Panc1 (cell line): Measurements from ENCODE around the gene STK35. TPM values are rescaled to one million over a fixed set of nuclear protein-coding genes. Genes with fewer than 3 reads are reported as not detected.

Source experiments
- ATAC-seq: fragments of 200-7000 bp; cut with Tn5 transposase; 2 replicates; pipeline ENCODE4 v1.9.1; 2020; ENCODE audit warnings: mild to moderate bottlenecking, moderate library complexity
- Bru-seq: library from RNA; stranded (reverse); fragments of 400-500 nt; gene quantifications from one replicate; lab custom pipeline; 2021; lab: Mats Ljungman, UMichigan
- BruChase-seq, 2 experiments: library from RNA; stranded (reverse); fragments of 400-500 nt; gene quantifications; one replicate each; lab custom pipeline; 2021; lab: Mats Ljungman, UMichigan
- BruUV-seq: library from RNA; stranded (reverse); fragments of 400-500 nt; replicated peaks from 2 replicates; lab custom pipeline; 2021; lab: Mats Ljungman, UMichigan
- CTCF ChIA-PET: fragments of 300-600 bp; sonication (Branson Sonifier 250); formaldehyde crosslinking; loops from one replicate; lab custom pipeline; 2022; ENCODE audit warnings: antibody characterized with exemption; lab: Charles Lee
- POLR2A ChIA-PET: fragments of 300-600 bp; sonication (Branson Sonifier 250); formaldehyde crosslinking; loops from one replicate; lab custom pipeline; 2022; ENCODE audit warnings: antibody characterized with exemption; lab: Charles Lee
- DNase-seq: peaks from one replicate; pipeline ENCODE4 v3.0.0-alpha.2; 2010; ENCODE audit warnings: low read depth, low spot score
- H3K27ac ChIP-seq: 2 replicates; pipeline ENCODE4 v1.5.1; 2011; ENCODE audit warnings: mild to moderate bottlenecking, low read length, inconsistent platforms
- H3K27me3 ChIP-seq: fragments of 200-500 bp; sonication (Bioruptor generic); 2 replicates; pipeline ENCODE4 v1.6.0; 2014; ENCODE audit warnings: low read length, inconsistent platforms; ENCODE audit not compliant: control insufficient read depth, insufficient read depth
- H3K36me3 ChIP-seq: fragments of 200-500 bp; sonication (Bioruptor generic); 2 replicates; pipeline ENCODE4 v1.5.1; 2014; ENCODE audit warnings: inconsistent platforms, mild to moderate bottlenecking, low read length, moderate library complexity; ENCODE audit not compliant: control insufficient read depth, insufficient read depth
- H3K4me1 ChIP-seq: 2 replicates; pipeline ENCODE4 v1.5.1; 2011; ENCODE audit warnings: inconsistent platforms, mild to moderate bottlenecking, low read length, moderate library complexity; ENCODE audit not compliant: control insufficient read depth, insufficient read depth
- H3K4me3 ChIP-seq, 2 experiments: 2 replicates each; pipeline ENCODE4 v1.5.1; 2011 to 2012; ENCODE audit warnings: low read depth in 2 of 2, low read length in 2 of 2, mild to moderate bottlenecking in 2 of 2, inconsistent platforms in 1 of 2, moderate library complexity in 1 of 2
- H3K9me3 ChIP-seq: fragments of 200-500 bp; sonication (Bioruptor generic); 2 replicates; pipeline ENCODE4 v1.5.1; 2014; ENCODE audit warnings: low read depth, mild to moderate bottlenecking, inconsistent platforms, low read length, moderate library complexity; ENCODE audit not compliant: control insufficient read depth, insufficient read depth
- POLR2AphosphoS5 ChIP-seq: IDR thresholded peaks from 2 replicates; pipeline ENCODE4 v1.6.1; 2012; ENCODE audit warnings: mild to moderate bottlenecking, low read depth, low read length, moderate library complexity
- SIN3A ChIP-seq: IDR thresholded peaks from 2 replicates; pipeline ENCODE4 v1.6.1; 2012; ENCODE audit warnings: low read depth, mild to moderate bottlenecking, low read length, moderate library complexity, borderline replicate concordance; ENCODE audit not compliant: insufficient read depth
- TCF7L2 ChIP-seq: IDR thresholded peaks from 2 replicates; pipeline ENCODE4 v1.6.1; 2011; ENCODE audit warnings: mild to moderate bottlenecking, low read depth, low read length, inconsistent platforms
- in situ Hi-C: cut with HindIII; loops from 2 replicates; pipeline ENCODE4 v1.10.0; 2016; ENCODE audit warnings: low sequenced_read_pairs, low pct_unique_long_range_greater_than_20kb
- intact Hi-C: fragments of 100-400 bp; cut with micrococcal nuclease; formaldehyde crosslinking; loops from one replicate; pipeline ENCODE4 v1.10.0; 2022; ENCODE audit not compliant: unreplicated experiment
- long read RNA-seq: library from polyadenylated mRNA; unstranded; transcript quantifications from one replicate; pipeline ENCODE4 v2.0.0, GENCODE V29; 2021; ENCODE audit not compliant: unreplicated experiment
- polyA plus RNA-seq: library from polyadenylated mRNA; unstranded; fragments of >200 nt; gene quantifications from one replicate; pipeline ENCODE4 v1.2.1, GENCODE V29; 2012; ENCODE audit warnings: missing spikeins; ENCODE audit not compliant: insufficient read length
- total RNA-seq: library from RNA; stranded (reverse); gene quantifications from one replicate; pipeline ENCODE4 v1.2.1, GENCODE V29; 2021; ENCODE audit not compliant: unreplicated experiment
- TF ChIP-seq, protein P1 (sequence below), 2 experiments: IDR thresholded peaks; 2 replicates each; pipeline ENCODE4 v1.6.1; 2011 to 2012; ENCODE audit warnings: low read depth in 2 of 2, control low read depth in 1 of 2, low read length in 1 of 2, mild to moderate bottlenecking in 1 of 2, moderate library complexity in 1 of 2; ENCODE audit not compliant: insufficient read depth in 1 of 2
- TF ChIP-seq, protein P2 (sequence below): fragments of 450-650 bp; IDR thresholded peaks from 2 replicates; pipeline ENCODE4 v1.5.1; 2017; ENCODE audit warnings: mild to moderate bottlenecking

STK35 gene
- total RNA-seq: 27.6 TPM
- polyA plus RNA-seq: 10.4 TPM
- percentile 86 among the genes with signal in this experiment for Bru-seq, nascent RNA
- BruChase-seq, experiment 1, labeled RNA remaining after a 2-hour chase: percentile 90 among the genes with signal in this experiment
- BruChase-seq, experiment 2, labeled RNA remaining after a 6-hour chase: percentile 83 among the genes with signal in this experiment
- long read RNA-seq, full-length matches to known transcripts: 1 of 58 reads
- long read RNA-seq, partial matches to known transcripts: 5 of 58 reads
- long read RNA-seq, other reads (novel, unspliced or antisense): 52 of 58 reads

DNA sequence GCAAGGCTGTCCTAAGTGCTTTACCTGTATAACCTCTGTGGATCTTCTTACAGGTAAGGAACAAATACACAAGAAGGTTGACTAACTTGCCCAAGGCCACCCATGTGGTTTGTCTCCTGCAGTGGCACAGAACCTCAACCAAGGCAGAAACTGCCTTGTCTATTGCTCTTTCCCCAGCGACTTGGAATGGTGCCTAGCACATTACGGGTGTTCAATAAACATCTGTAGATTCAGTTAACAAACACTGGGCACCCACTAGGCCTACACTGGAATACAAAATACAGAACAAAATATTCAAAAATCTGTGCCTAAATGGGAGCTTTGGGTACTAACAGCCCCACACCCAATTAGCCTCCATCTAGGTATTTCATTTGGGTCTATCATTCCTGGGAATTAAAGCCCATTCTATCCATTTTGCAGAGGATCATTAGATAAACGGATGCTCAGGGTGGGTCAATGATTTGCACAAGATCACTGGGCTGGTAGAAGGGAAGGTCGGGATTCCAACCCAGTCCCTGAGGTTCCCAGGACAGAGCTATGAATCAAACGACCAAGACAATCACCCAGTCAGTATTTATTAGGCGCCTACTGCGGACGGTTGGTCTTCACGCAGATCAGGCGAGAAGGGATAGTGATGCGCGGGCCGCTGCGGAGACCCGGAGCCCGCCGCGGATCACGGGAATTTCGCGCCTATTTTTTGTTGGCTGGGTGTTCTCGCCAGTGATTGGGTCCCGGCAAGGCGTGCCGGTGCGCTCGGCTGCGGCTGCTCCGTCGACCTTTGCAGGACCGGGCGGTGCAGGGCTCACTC, at the start of gene STK35:
TSS of gene STK35 (plus strand) at position 771 of the 808 bp plus-strand sequence. CDS start 55 bp downstream, outside the sequence.
- no peaks in the 10 kb centered on the region for H3K9me3 ChIP-seq
- H3K27me3 ChIP-seq: no peaks in the 10 kb centered on the region
- TF ChIP-seq, protein P1, sequence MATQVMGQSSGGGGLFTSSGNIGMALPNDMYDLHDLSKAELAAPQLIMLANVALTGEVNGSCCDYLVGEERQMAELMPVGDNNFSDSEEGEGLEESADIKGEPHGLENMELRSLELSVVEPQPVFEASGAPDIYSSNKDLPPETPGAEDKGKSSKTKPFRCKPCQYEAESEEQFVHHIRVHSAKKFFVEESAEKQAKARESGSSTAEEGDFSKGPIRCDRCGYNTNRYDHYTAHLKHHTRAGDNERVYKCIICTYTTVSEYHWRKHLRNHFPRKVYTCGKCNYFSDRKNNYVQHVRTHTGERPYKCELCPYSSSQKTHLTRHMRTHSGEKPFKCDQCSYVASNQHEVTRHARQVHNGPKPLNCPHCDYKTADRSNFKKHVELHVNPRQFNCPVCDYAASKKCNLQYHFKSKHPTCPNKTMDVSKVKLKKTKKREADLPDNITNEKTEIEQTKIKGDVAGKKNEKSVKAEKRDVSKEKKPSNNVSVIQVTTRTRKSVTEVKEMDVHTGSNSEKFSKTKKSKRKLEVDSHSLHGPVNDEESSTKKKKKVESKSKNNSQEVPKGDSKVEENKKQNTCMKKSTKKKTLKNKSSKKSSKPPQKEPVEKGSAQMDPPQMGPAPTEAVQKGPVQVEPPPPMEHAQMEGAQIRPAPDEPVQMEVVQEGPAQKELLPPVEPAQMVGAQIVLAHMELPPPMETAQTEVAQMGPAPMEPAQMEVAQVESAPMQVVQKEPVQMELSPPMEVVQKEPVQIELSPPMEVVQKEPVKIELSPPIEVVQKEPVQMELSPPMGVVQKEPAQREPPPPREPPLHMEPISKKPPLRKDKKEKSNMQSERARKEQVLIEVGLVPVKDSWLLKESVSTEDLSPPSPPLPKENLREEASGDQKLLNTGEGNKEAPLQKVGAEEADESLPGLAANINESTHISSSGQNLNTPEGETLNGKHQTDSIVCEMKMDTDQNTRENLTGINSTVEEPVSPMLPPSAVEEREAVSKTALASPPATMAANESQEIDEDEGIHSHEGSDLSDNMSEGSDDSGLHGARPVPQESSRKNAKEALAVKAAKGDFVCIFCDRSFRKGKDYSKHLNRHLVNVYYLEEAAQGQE (IDR thresholded peaks at IDR 0.05; ENCODE audit: insufficient read depth in 1 of 2, low read depth in 2 of 2, low read length in 1 of 2): no peak
- TF ChIP-seq POLR2AphosphoS5 (no peak), TCF7L2 (no peak), SIN3A (0 out of 2 replicates have a peak, but pooled peaks have one; percentile 57)
- TF ChIP-seq, protein P2, sequence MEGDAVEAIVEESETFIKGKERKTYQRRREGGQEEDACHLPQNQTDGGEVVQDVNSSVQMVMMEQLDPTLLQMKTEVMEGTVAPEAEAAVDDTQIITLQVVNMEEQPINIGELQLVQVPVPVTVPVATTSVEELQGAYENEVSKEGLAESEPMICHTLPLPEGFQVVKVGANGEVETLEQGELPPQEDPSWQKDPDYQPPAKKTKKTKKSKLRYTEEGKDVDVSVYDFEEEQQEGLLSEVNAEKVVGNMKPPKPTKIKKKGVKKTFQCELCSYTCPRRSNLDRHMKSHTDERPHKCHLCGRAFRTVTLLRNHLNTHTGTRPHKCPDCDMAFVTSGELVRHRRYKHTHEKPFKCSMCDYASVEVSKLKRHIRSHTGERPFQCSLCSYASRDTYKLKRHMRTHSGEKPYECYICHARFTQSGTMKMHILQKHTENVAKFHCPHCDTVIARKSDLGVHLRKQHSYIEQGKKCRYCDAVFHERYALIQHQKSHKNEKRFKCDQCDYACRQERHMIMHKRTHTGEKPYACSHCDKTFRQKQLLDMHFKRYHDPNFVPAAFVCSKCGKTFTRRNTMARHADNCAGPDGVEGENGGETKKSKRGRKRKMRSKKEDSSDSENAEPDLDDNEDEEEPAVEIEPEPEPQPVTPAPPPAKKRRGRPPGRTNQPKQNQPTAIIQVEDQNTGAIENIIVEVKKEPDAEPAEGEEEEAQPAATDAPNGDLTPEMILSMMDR: no peak
- peak within 1 kb of the TSS; percentile 98 for H3K27ac ChIP-seq
- BruUV-seq: TSS peak; percentile 89
- intact Hi-C loops: no loop called here
- H3K36me3 ChIP-seq: peaks cover 3% of the 10 kb centered on the region
- peak; percentile 84 for ATAC-seq
- no peak for DNase-seq
- in situ Hi-C loops: no loop called here
- peaks cover 21% of the 10 kb centered on the region for H3K4me1 ChIP-seq
- ChIA-PET POLR2A (no interaction called here), CTCF (no interaction called here)
- H3K4me3 ChIP-seq: peak within 1 kb of the TSS; percentile 83 to 95

DNA sequence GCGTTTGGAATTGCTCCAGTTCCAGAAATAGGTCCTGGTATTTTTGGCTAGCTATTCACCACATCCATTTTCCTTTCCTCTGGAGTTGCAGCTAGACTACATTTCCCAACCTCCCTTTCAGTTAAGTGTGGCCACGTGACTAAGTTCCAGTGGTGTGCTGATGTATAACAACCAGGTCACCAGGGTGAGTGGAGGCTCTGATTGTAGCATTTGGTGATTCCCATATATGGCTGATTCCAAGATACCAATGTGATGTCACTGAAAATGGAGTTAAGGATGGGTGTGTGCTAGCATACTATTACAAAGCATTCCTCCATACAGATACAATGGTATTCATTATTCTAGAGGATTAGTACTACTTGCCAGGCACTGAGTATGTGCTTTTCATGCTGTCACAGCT, 49.7 kb upstream of the STK35 start:
- intact Hi-C loops: no loop called here
- Histone ChIP-seq H3K36me3 (no peaks in the 10 kb centered on the region), H3K4me3 (no peak overlapping the region), H3K9me3 (no peaks in the 10 kb centered on the region), H3K27me3 (peaks cover 15% of the 10 kb centered on the region), H3K4me1 (no peaks in the 10 kb centered on the region), H3K27ac (no peak overlapping the region)
- ATAC-seq: no peak
- BruUV-seq: no TSS peak
- no peak for DNase-seq
- ChIA-PET CTCF (no interaction called here), POLR2A (no interaction called here)
- TF ChIP-seq POLR2AphosphoS5: no peak
- TF ChIP-seq, protein P2: no peak
- TF ChIP-seq TCF7L2: no peak
- TF ChIP-seq, protein P1 (IDR thresholded peaks at IDR 0.05; ENCODE audit: insufficient read depth in 1 of 2, low read depth in 2 of 2, low read length in 1 of 2): no peak
- TF ChIP-seq SIN3A: no peak
- in situ Hi-C loops: no loop called here
